GM19240 (cell line): Measurements from ENCODE around the gene UQCRC2.
"Not testable (repeated sequence)": the region's sequence is repeated elsewhere in the genome, so short reads cannot be mapped to it uniquely, and the experiment has no call there.

Experiments used
- DNase-seq: peaks from one replicate; pipeline ENCODE4 v3.0.0; 2011; ENCODE audit warnings: low spot score; ENCODE audit not compliant: insufficient read length

UQCRC2 gene

DNA sequence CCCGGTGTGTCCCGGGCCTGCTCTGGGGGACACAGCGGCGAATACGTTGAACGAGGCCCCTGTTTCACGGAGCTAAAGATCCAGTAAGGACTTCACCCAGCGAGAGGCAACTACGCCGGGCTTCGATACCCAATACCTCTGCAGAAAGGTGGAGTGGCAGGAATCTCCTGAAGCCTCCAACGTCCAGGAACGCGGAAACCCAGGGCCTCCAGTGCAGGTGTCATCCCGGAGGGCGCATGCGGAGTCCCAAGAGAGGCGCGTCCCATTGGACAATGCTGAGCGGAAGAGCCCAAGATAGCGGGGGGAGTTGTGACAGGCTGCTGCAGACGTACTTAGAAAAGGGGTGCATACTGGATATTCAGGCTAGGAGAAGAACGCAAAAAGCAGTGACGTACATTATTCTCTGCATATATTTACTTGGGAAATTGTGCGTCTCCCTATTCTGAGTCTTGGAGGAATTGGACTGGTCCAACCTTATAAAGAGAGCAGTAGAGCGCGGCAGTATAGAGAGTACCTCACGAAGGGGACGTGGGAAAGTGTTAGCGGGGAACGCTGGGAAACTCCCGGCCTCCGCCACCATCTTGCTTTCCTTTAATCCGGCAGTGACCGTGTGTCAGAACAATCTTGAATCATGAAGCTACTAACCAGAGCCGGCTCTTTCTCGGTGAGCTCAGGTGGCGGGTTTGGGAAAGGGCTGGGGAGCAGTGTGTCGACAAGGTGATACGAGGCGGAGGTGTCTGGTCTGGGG is at the start of gene UQCRC2:
UQCRC2 (plus strand) TSS at position 569 of the 748 bp plus-strand sequence; CDS start at position 632, 63 bp downstream.
- peak; percentile 68 for DNase-seq

DNA sequence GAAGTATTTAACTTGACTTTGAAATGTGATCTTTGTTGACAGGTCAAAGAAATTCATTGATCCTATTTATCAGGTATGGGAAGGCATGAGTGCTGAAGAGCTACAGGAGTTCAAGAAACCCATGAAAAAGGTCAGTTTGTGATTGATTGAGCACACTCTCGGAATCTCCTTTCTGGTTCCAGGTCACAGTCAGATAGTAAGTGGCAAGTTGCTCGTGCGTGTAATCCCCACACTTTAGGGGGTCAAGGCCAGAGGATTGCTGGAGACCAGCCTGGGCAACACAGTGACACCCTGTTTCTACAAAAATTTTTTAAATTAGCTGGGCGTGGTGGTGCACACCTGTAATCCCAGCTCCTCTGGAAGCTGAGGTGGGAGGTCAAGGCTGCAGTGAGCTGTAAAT is 20.5 kb upstream of the UQCRC2 start:
- DNase-seq: not testable (repeated sequence)

DNA sequence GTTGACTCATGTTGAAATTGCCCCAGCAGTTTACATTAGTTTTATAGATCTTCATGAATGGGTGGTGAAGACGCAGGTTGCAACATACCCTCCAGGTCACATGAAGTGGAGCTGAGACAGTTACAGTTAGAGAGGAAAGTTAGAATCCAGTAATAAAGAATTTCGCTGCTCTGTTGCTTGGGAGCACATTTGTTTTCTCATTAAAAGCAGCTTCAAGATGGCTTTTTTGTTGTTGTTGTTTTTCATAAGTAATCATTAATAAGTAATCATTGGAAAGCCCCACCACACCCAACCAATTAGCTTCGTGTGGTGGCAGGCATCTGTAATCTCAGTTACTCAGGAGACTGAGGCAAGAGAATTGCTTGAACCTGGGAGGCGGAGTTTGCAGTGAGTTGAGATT is 19.8 kb upstream of the UQCRC2 start:
- DNase-seq: not testable (repeated sequence)

DNA sequence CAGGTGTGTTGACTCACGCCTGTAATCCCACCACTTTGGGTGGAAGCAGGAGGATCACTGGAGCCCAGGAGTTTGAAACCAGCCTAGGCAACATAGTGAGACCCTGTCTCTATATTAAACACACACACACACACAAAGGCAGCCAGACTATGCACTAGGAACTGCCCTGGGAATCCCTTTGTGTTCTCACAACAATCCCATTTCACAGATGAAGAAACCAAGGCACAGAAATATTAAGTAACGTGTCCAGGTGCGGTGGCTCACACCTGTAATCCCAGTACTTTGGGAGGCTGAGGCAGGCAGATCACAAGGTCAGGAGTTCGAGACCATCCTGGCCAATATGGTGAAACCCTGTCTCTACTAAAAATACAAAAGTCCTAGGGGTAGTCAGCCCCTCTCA is 19.4 kb upstream of the UQCRC2 start:
- not testable (repeated sequence) for DNase-seq

DNA sequence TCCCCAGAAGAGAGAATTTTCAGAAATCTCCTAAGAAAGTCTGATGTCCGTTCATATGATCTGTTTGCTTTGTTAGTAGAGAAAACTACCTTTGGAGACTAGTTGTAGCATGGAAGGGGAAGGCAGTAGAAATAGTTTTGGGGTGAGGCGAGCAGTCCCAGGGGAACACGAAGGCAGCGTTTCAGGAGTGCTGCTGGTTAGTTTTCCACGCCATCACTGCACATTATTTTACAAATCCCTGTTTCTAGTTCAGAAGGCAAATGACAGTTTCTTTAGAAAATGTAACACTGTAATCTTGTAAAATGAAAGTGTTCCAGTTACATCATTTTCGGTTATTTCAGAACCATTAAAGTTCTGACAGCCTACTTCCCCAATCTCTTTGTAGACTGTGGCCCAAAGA is 16.9 kb upstream of the UQCRC2 start:
- not testable (repeated sequence) for DNase-seq

DNA sequence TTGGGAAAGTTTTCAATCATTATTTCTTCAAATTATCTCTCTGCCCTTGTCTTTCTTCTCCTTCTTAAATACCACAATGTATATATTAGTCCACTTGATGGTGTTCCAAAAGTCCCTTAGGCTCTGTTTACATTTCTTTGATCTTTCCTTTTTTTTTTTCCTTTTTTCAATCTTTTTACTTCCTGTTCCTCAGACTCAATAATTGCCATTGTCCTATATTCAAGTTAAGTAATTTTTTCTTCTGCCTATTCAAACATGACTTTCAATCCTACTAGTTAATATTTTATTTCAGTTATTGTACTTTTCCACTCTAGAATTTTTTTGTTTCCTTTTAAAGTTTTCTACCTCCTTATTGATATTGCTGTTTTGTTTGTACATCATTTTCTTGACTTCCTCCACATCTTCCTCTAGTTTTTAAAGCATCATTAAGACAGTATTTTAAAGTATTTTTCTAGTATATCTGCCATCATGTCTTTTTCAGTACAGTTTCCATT is 15.8 kb upstream of the UQCRC2 start:
- DNase-seq: no peak

DNA sequence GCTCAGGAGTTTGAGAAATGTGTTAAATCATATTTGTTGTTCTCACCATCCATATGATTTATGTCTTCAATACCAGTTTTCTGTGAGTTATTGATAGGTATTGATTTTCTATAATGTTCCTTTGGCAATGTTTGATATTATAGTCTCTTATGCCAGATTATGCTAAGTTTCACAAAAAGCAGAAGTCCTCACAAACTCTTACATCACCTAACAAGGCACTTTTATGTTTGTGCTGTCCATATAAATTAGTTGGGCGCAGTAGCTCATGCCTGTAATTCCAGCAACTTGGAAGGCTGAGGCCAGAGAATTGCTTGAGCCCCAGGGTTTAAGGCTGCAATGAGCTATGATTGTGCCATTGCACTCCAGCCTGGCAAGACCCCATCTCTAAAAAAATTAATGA is 12.6 kb upstream of the UQCRC2 start:
- no peak for DNase-seq

DNA sequence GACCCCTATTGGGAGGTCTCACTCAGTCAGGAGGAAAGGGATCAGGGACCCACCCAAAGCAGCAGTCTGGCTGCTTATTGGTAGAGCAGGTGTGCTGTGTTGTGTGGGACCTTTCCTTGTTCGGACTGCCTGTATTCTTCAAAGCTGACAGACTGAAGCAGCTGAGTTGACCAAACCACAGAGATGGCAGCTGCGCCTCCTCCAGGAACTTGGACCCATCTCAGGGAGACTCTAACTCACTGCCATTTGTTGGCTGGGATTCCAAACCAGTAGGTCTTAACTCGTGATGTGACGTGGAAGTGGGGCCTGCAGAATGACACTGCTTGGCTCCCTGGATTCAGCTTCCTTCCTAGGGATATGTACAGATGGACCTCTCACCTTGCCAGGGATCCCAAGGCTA is 9.6 kb upstream of the UQCRC2 start:
- no peak for DNase-seq

DNA sequence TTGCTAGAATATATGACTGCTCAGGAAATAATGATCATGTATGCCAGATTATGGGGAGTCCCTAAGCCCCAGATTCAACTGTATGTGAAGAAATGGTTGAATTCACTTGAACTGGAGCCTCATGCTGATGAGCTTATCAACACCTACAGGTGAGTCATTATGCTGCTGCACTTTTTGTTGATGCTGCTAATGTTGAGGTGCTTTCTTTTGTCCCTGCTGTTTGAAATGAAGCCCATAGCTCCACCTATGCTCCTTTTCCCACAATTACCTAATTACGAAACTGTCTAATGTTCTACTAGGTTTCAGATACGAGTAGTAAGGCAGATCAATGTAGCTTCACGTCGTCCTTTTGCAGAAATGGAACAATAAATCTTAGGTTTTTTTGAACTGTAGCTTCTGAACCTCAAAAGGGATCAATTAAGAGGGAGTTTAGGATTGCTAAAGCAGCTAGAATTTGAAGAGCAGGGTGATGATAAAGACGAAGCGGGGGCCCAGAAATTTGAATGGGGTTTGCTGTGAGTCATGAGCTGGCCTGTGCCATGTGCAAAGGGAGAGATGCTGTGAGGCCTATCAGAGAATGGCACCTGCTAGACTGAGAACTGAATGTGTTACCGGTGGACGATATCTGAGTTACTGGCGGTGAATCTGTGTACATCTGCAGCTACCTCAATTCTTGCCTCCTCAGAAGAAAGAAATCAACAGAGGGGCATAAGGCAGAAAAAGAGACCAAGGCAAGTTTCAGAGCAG is 6.1 kb upstream of the UQCRC2 start:
- DNase-seq: no peak

DNA sequence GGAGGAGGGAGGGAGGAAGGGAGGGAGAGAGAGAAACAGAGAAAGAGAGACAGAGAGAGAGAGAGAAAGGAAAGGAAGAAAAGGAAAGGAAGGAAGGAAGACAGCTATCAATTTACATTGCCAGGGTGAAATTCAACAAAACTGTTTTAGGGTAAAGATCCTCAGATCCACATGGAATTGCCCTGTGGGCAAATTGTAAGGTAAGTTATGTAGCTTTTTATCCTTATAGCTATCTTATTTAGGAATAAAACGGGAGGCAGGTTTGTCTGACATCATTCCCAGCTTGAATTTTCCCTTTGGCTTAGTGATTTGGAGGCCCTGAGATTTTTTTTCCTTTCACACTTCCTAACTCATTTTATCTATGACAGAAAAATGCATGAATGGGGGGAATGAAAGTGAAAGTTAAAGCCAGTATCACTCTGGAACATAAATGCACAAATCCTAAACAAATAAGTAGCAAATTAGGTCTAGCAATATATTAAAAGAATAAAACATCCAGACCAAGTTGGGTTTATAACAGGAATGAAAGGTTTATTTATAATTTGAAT is 3.4 kb upstream of the UQCRC2 start:
- no peak for DNase-seq

DNA sequence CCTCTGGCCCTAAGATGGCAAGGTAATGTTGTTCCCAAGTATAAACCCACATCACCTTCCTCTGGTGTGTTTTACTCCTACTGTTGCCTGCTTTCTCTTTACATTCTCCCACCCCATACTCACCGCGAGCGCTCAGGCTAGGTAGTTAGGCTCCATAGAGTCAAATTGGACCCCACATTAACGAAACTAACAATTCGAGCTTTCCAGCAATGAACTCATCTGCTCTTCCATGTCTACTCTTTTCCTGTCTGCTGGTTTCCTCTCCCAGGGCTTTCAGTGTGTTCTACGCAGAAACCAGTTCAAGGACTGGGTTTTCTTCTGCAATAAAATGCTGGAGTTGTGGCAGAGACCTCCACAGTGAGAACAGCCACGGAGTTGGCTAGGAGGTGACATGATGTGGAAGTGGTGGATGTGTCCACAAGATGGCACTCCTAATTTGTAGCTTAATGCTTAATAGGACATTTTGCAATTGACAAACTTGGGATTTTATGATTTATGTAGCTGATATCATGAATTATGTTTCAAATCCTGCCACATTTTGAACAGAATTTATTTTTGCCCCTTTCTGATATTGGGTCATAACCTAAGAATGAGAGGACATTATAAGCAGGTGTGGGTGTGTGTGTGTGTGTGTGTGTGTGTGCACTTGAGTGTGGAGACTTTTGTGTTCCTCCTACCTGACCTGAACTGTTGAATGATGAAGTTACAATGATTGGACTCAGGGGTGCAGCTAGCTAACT is 2.2 kb upstream of the UQCRC2 start:
- DNase-seq: no peak

DNA sequence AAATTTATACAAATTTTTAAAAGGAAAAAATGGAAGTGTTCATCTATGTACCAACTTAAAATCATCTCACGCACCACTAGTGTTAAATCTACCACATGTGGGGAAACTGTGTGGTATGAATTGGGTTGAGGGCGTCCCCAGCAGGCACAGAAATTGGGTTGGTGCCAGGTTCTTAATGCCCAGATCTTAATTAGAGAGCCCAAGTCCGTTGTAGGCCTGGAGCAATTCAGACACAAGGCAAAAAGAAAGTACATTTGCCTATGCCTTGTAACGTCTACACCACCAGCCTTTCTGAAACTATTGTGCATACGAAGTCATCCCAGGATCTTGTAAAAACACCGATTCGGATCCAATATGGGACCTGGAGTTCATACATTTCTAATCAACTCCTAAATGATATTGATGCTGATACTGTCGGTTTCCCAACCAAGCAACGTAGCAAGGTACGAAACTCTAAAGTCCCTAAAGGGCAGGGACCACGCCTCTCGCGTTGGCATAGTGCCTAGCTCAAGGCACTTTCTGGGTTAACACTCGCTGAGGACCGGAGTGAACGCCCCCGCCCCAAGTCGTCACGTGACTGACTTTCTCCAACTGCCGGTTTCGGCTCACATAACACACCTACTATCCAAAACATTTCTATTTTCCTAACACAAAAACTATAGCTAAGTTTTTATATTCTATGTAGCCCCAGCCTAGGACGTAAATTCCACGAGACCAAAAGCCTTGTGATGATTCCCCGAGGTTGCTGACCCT is 945 bp upstream of the UQCRC2 start:
- peak; percentile 18 for DNase-seq

DNA sequence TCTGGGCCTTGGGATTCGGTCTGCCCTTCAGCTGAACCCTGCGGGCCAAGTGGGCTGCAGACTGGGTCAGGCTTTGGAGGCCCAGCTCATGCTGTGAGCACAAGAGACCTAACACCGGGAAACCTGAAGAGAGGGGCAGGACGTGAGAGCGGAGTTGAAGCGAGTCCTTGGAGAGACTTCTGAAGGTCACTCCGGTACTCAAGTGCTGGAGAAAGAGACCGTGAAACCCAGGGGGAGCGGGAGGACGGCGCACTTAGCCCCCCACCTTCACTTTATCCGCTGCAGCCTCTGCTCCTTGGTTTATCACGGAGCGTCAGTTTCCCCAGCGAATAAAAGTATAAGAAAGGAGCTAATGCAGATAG is 361 bp downstream of the UQCRC2 start:
- peak; percentile 9 for DNase-seq

DNA sequence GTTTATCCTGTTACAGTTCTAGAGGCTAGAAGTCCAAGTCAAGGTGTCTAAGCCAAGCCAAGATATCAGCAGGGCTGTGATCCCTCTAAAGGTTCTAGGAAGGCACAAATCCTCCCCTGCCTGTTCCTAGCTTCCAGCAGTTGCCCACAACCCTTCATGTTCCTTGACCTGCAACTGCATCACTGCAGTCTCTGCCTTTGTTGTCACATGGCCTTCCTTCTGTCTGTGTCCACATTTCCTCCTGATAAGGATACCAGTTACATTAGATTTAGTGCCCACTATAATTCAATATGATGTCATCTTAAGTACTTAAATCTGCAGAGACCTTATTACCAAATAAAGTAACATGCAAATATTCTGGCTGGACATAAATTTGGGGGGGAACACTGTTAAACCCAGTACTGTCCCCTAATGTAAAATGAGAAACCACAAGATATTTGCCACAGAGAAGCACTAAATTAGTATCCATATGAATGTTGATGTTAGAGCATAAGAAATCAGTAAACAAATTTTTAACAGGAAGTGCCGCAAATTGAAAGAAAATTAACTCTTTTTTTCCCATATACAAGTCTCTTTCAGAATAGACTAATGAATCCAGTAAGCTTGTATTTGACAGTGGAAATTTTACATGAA is 4.7 kb downstream of the UQCRC2 start:
- no peak for DNase-seq

DNA sequence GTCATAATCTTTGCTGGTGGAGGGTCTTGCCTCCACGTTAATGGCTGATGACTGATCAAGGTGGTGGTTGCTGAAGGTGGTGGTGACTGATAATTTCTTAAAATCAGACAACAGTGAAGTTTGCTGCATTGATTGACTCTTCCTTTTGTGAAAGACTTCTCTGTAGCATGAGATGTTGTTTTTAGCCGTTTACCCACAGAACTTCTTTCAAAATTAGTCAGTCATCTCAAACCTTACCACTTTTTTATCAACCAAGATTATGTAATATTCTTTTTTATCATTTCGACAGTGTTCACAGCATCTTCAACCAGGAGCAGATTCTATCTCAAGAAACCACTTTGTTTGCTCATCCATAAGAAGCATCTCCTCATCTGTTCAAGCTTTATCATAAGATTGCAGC is 5.9 kb downstream of the UQCRC2 start:
- no peak for DNase-seq

DNA sequence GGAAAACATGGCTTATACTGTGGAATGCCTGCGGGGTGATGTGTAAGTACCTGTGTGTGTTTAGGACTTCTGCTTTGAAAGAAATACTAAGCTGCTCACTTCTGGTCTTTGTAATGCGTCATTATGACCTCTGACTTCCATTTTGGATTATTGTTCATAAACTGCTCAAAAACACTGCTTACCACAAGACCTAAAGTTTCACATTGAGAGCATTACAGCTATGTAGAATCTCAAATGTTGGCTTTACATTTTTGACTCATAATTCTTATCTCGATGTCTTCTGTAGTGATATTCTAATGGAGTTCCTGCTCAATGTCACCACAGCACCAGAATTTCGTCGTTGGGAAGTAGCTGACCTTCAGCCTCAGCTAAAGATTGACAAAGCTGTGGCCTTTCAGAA is 9.3 kb downstream of the UQCRC2 start:
- no peak for DNase-seq

DNA sequence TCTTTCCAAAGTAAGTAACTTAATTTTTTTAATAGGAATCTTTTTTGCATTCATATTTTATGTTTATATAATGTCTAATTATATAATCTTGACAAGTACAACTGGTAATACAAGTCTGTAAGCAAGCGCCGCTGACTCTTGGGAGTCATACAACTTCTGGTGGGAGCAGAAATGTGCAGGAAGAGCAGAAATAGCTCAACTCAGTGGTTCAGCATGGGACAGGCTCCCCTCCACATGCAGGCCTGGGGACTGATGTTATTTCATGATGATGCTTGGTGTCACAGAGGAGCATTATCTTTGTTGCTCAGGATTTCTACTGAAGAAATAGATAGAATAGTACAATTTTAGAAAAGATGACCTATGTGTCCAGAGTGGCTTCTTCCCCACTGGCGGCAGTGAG is 10.7 kb downstream of the UQCRC2 start:
- DNase-seq: no peak

DNA sequence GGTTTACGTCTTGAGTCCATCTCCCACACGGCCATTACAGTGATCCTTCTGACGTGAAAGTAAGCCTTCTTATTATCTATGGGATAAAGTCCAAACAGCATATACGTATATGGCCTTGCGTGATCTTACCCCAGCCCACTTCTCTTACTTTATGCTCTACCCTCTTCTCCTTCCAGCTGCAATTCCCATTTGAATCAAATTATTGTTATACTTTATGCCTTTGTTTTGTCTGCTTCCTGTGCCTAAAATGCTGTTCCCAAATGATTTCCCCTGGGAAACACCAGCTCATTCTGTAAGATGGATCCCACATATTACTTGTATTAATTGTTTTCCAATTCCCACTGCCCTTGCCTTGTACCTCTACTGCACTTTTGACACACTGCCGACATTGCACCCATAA is 11.2 kb downstream of the UQCRC2 start:
- no peak for DNase-seq

DNA sequence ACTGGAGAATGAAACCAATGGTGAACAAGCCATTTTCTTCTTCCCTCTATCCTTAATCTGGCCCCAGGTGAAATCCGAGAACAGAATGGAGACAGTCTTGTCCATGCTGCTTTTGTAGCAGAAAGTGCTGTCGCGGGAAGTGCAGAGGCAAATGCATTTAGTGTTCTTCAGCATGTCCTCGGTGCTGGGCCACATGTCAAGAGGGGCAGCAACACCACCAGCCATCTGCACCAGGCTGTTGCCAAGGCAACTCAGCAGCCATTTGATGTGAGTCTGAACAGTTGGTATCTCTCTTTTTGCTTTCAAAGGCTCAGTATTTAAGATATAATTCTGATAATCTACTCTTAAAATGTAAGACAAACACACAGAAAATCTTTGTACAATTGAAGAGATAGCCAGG is 18.7 kb downstream of the UQCRC2 start:
- no peak for DNase-seq

DNA sequence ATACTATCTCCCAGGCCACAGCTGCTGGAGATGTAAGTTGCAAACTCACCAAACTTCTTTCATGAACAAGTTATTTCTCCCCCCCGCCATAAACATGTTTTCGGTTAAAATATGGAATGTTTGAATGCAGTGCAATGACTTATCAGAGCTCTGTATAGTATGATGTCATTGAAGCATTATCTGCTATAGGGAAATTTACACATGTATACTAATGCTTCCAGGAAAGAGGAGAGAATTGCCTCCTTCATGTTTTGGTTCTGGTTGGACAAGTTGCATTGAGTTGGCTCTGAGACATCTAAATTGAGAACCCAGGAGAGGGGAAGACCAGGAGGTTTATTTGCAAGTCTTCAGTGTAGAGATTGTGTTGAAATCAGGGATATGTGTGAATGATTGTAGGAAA is 20.8 kb downstream of the UQCRC2 start:
- DNase-seq: no peak

DNA sequence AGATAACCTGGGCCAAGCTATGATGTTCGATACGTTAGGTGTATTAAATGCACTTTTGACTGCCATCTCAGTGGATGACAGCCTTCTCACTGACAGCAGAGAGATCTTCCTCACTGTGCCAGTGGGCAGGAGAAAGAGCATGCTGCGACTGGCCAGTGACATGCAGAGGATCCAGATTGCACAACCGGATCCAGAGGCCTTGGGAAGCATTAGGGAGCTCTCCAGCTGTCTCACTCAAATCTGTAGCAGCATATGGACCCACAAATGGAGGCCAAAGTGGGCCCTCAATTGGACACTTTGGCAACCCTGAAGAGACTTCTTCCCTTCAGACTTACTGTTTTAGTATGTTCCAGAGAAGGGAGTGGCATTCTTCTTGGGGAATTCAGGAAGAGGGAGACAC is 26.9 kb downstream of the UQCRC2 start:
- DNase-seq: no peak
